WTC11 (cell line): ENCODE results near the gene CAPN15. TPM values are rescaled to one million over a fixed set of nuclear protein-coding genes. Genes with fewer than 3 reads are reported as not detected.

Experiments
- ATAC-seq: fragments of 200-7000 bp; cut with Tn5 transposase; 2 replicates; pipeline ENCODE4 v1.10.0; 2021; ENCODE audit warnings: mild to moderate bottlenecking, moderate library complexity
- CTCF ChIA-PET: fragments of 300-600 bp; sonication (Branson Sonifier 250); formaldehyde crosslinking; loops from one replicate; lab custom pipeline; 2021; ENCODE audit warnings: antibody characterized with exemption; lab: Charles Lee
- POLR2A ChIA-PET: fragments of 350-600 bp; sonication (Branson Sonifier 250); formaldehyde crosslinking; loops from one replicate; lab custom pipeline; 2021; ENCODE audit warnings: antibody characterized with exemption; lab: Charles Lee
- DNase-seq: peaks from one replicate; pipeline ENCODE4 v3.0.0; 2021; ENCODE audit warnings: low spot score
- H3K27ac Mint-ChIP-seq: 2 replicates; pipeline ENCODE4 v1.8.0; 2021; ENCODE audit warnings: mixed read lengths
- H3K27me3 Mint-ChIP-seq: 2 replicates; pipeline ENCODE4 v1.8.0; 2021; ENCODE audit warnings: low read depth, mild to moderate bottlenecking, moderate library complexity, mixed read lengths
- H3K36me3 Mint-ChIP-seq: 2 replicates; pipeline ENCODE4 v1.8.0; 2021; ENCODE audit warnings: mixed read lengths
- H3K4me1 Mint-ChIP-seq: 2 replicates; pipeline ENCODE4 v1.8.0; 2022; ENCODE audit warnings: mixed read lengths
- H3K4me3 Mint-ChIP-seq: 2 replicates; pipeline ENCODE4 v1.8.0; 2021; ENCODE audit warnings: mild to moderate bottlenecking, moderate library complexity, mixed read lengths
- H3K9me3 Mint-ChIP-seq: 2 replicates; pipeline ENCODE4 v1.8.0; 2021; ENCODE audit warnings: mixed read lengths
- AFF4 ChIP-seq: sonication (generic); formaldehyde crosslinking; IDR thresholded peaks from 2 replicates; pipeline ENCODE4 v1.8.1; 2023; ENCODE audit warnings: mild to moderate bottlenecking, missing genetic modification reagents, borderline replicate concordance
- E2F4 ChIP-seq: sonication (generic); formaldehyde crosslinking; IDR thresholded peaks from 2 replicates; pipeline ENCODE4 v1.8.1; 2022; ENCODE audit warnings: low read depth, mild to moderate bottlenecking, moderate library complexity, missing genetic modification reagents, borderline replicate concordance
- IRF2 ChIP-seq: sonication (generic); formaldehyde crosslinking; IDR thresholded peaks from 2 replicates; pipeline ENCODE4 v1.8.0; 2022; ENCODE audit warnings: low read depth, missing genetic modification reagents, borderline replicate concordance
- RELA ChIP-seq: sonication (generic); formaldehyde crosslinking; IDR thresholded peaks from 2 replicates; pipeline ENCODE4 v1.8.1; 2022; ENCODE audit warnings: missing genetic modification reagents, mild to moderate bottlenecking, borderline replicate concordance
- ZNF232 ChIP-seq: sonication (generic); formaldehyde crosslinking; IDR thresholded peaks from 2 replicates; pipeline ENCODE4 v1.8.0; 2022; ENCODE audit warnings: mild to moderate bottlenecking, missing genetic modification reagents
- ZNF263 ChIP-seq: sonication (generic); formaldehyde crosslinking; IDR thresholded peaks from 2 replicates; pipeline ENCODE4 v1.8.1; 2022; ENCODE audit warnings: low read depth, mild to moderate bottlenecking, moderate library complexity, missing genetic modification reagents
- ZNF317 ChIP-seq: sonication (generic); formaldehyde crosslinking; IDR thresholded peaks from 2 replicates; pipeline ENCODE4 v1.8.1; 2023; ENCODE audit warnings: low read depth, mild to moderate bottlenecking, moderate library complexity, missing genetic modification reagents, borderline replicate concordance
- ZNF423 ChIP-seq: fragments of 250-450 bp; sonication (Bioruptor Pico); IDR thresholded peaks from 2 replicates; pipeline ENCODE4 v2.1.2; 2022; ENCODE audit warnings: mild to moderate bottlenecking, moderate library complexity
- ZNF425 ChIP-seq: fragments of 250-450 bp; sonication (Bioruptor Pico); conservative IDR thresholded peaks from 2 replicates; pipeline ENCODE4 v1.9.0; 2021; ENCODE audit warnings: mild to moderate bottlenecking
- total RNA-seq: library from RNA; stranded (reverse); gene quantifications from 3 replicates; pipeline ENCODE4 v1.2.3, GENCODE V29; 2021
- TF ChIP-seq, protein P1 (sequence below): sonication (generic); formaldehyde crosslinking; conservative IDR thresholded peaks from 2 replicates; pipeline ENCODE4 v1.8.1; 2022; ENCODE audit warnings: mild to moderate bottlenecking, missing genetic modification reagents

Gene CAPN15
- total RNA-seq, 1 experiment from 2014 or later = 110 TPM

- no peak for ATAC-seq
- Mint-ChIP-seq H3K4me1 (peaks cover 20% of the 10 kb centered on the region), H3K9me3 (no peaks in the 10 kb centered on the region)
Observed at GRCh38 chr16:530111-530817, 2.8 kb downstream of the CAPN15 start.

GRCh38 chr16:531494-532125, 4.1 kb downstream of the CAPN15 start:
- DNase-seq (no peak), ATAC-seq (no peak)
- CTCF ChIA-PET = interaction anchor here (0.6 to 1.8 kb wide), 3 partner anchors 11 to 51 kb away, joined by 3 to 6 read pairs (median 3); no protein-coding TSS in a partner anchor
- POLR2A ChIA-PET = interaction anchor here (0.7 kb wide), 1 partner anchor 423 kb away, joined by 4 read pairs; no protein-coding TSS in a partner anchor
- no peak for TF ChIP-seq ZNF263
- TF ChIP-seq, protein P1, sequence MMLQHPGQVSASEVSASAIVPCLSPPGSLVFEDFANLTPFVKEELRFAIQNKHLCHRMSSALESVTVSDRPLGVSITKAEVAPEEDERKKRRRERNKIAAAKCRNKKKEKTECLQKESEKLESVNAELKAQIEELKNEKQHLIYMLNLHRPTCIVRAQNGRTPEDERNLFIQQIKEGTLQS (CRISPR knock-in tag) = no peak
- no peaks in the 10 kb centered on the region for H3K9me3 Mint-ChIP-seq
- H3K4me1 Mint-ChIP-seq = peaks cover 12% of the 10 kb centered on the region
- no peak overlapping the region for H3K27ac Mint-ChIP-seq
- H3K27me3 Mint-ChIP-seq = no peaks in the 10 kb centered on the region
- no peaks in the 10 kb centered on the region for H3K36me3 Mint-ChIP-seq
- H3K4me3 Mint-ChIP-seq = no peak overlapping the region

More at GRCh38 chr16:530111-530817, 2.8 kb downstream of the CAPN15 start:
- CTCF ChIA-PET = interaction anchor here (1.8 kb wide), 1 partner anchor 46 kb away, joined by 6 read pairs; no protein-coding TSS in a partner anchor
- DNase-seq = no peak
- 0 out of 2 replicates have a peak, but pooled peaks cover 2% of the 10 kb centered on the region for H3K36me3 Mint-ChIP-seq
- POLR2A ChIA-PET = no interaction called here
- no peaks in the 10 kb centered on the region for H3K27me3 Mint-ChIP-seq
- peak overlapping the region; percentile 16; the same call in 1 of the 2 replicates for H3K4me3 Mint-ChIP-seq
- peak overlapping the region; percentile 79 for H3K27ac Mint-ChIP-seq
- no peak for TF ChIP-seq ZNF317 (CRISPR knock-in tag)
- no peak for TF ChIP-seq ZNF425 (CRISPR knock-in tag)
- no peak for TF ChIP-seq ZNF232 (CRISPR knock-in tag)
- no peak for TF ChIP-seq RELA (CRISPR knock-in tag)
- TF ChIP-seq AFF4 (CRISPR knock-in tag) = no peak
- TF ChIP-seq ZNF263 = no peak
- TF ChIP-seq ZNF423 (CRISPR knock-in tag) = no peak
- TF ChIP-seq IRF2 (CRISPR knock-in tag) = no peak
- no peak for TF ChIP-seq E2F4 (CRISPR knock-in tag)
